ENCODE data around the gene TMEM119. TPM values are rescaled to one million over a fixed set of nuclear protein-coding genes. Genes with fewer than 3 reads are reported as not detected.

Gene TMEM119
- total and polyA plus RNA-seq, 10 of the 15 experiments (the other 5 are each of a cell fraction or from before 2014, with no cell fraction given): 0.11 to 0.44 (median 0.19) TPM; not detected in 5

DNA sequence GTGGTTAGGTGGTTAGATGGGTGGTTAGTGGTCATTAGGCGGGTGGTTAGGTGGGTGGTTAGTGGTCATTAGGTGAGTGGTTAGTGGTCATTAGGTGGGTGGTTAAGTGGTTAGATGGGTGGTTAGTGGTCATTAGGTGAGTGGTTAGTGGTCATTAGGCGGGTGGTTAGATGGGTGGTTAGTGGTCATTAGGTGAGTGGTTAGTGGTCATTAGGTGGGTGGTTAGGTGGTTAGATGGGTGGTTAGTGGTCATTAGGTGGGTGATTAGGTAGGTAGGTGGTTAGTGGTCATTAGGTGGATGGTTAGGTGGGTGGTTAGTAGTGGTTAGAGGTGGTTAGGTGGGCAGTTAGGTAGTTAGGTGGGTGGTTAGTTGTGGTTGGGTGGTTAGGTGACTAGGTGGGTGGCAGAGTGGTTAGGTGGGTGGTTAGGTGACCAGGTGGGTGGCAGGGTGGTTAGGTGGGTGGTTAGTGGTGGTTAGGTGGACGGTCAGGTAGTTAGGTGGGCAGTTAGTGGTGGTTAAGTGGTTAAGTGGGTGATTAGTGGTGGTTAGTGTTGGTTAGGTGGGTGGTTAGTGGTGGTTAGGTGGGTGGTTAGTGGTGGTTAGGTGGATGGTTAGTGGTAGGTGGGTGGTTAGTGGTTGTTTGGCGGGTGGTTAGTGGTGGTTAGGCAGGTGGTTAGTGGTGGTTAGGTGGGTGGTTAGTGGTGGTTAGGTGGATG, 8.0 kb upstream of the TMEM119 start:
- SMC1A ChIA-PET (ENCODE audit: uncharacterized antibody, unreplicated experiment): interaction anchor here (0.6 kb wide), 1 partner anchor 975 kb away, joined by 3 read pairs; no protein-coding TSS in a partner anchor
- H3K4me2 ChIP-seq (ENCODE audit: control insufficient read depth, insufficient read depth): no peak overlapping the region
- peaks cover 13% of the 10 kb centered on the region for H3K4me1 ChIP-seq (ENCODE audit: control insufficient read depth, insufficient read depth, low read length)
- H3K27me3 ChIP-seq (replicated peaks in 1 of 2; ENCODE audit: control insufficient read depth in 2 of 2, insufficient read depth in 2 of 2, low read length in 1 of 2): no peaks in the 10 kb centered on the region
- RAD21 ChIA-PET (ENCODE audit: unreplicated experiment): no interaction called here
- H3K27ac ChIP-seq (ENCODE audit: control insufficient read depth, insufficient read depth): no peak overlapping the region
- in situ Hi-C loops (cut with MboI) (no loop called here), intact Hi-C loops (cut with micrococcal nuclease; ENCODE audit: unreplicated experiment) (no loop called here)
- 42% methylated on average over 4 of the region's 4 CpGs for WGBS (ENCODE audit: insufficient coverage, insufficient replicate concordance, low lambda C conversion rate, missing lambda C conversion rate)
- no peaks in the 10 kb centered on the region for H4K20me1 ChIP-seq (ENCODE audit: control insufficient read depth, insufficient read depth)
- CTCF ChIA-PET: no interaction called here
- H3K79me2 ChIP-seq (ENCODE audit: control insufficient read depth, insufficient read depth, low read length): no peaks in the 10 kb centered on the region
- no TSS peak for BruUV-seq (replicated peaks)
- no peak overlapping the region for H3K9ac ChIP-seq (ENCODE audit: control insufficient read depth, insufficient read depth, low read length)
- POLR2A ChIA-PET: no interaction called here
- DNase-seq (ENCODE audit: low read depth, low spot score): no peak
- H3K36me3 ChIP-seq (ENCODE audit: control insufficient read depth in 2 of 2, insufficient read depth in 2 of 2, low read length in 1 of 2): no peaks in the 10 kb centered on the region
- no peak for FAIRE-seq
- H3K4me3 ChIP-seq: no peak overlapping the region
- no peaks in the 10 kb centered on the region for H3K9me3 ChIP-seq (replicated peaks; ENCODE audit: control insufficient read depth, insufficient read depth, low read length)
- ATAC-seq: no peak
- H2AFZ ChIP-seq (ENCODE audit: control insufficient read depth, low read depth, low read length): no peak overlapping the region
- TF ChIP-seq, protein P1, sequence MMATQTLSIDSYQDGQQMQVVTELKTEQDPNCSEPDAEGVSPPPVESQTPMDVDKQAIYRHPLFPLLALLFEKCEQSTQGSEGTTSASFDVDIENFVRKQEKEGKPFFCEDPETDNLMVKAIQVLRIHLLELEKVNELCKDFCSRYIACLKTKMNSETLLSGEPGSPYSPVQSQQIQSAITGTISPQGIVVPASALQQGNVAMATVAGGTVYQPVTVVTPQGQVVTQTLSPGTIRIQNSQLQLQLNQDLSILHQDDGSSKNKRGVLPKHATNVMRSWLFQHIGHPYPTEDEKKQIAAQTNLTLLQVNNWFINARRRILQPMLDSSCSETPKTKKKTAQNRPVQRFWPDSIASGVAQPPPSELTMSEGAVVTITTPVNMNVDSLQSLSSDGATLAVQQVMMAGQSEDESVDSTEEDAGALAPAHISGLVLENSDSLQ (IDR thresholded peaks at IDR 0.05): no peak
- TF ChIP-seq SMAD1 (IDR thresholded peaks at IDR 0.05; ENCODE audit: low read depth, partially characterized antibody) (no peak), BRCA1 (IDR thresholded peaks at IDR 0.05; ENCODE audit: low read depth, low read length) (no peak), STAT1 (conservative IDR thresholded peaks at IDR 0.05) (no peak), EGR1 (IDR thresholded peaks at IDR 0.05; ENCODE audit: borderline replicate concordance in 1 of 2, low read depth in 2 of 2, low read length in 2 of 2) (no peak), KAT2A (conservative IDR thresholded peaks at IDR 0.05; ENCODE audit: control insufficient read depth, low read depth, low read length) (no peak), PAX8 (IDR thresholded peaks at IDR 0.05) (no peak), PAX5 (IDR thresholded peaks at IDR 0.05; ENCODE audit: borderline replicate concordance, low read depth, low read length) (peak; percentile 35; the same call in 1 of the 2 replicates), RUNX3 (IDR thresholded peaks at IDR 0.05; ENCODE audit: low read length) (peak; percentile 69), NFIC (IDR thresholded peaks at IDR 0.05; ENCODE audit: low read depth, low read length) (peak; percentile 35; the same call in 1 of the 2 replicates), SPI1 (IDR thresholded peaks at IDR 0.05; ENCODE audit: borderline replicate concordance, insufficient read depth, low read depth, low read length) (no peak), MTA2 (IDR thresholded peaks at IDR 0.05; ENCODE audit: low read depth) (peak; percentile 46; the same call in 1 of the 2 replicates)
- TF ChIP-seq, protein P2, sequence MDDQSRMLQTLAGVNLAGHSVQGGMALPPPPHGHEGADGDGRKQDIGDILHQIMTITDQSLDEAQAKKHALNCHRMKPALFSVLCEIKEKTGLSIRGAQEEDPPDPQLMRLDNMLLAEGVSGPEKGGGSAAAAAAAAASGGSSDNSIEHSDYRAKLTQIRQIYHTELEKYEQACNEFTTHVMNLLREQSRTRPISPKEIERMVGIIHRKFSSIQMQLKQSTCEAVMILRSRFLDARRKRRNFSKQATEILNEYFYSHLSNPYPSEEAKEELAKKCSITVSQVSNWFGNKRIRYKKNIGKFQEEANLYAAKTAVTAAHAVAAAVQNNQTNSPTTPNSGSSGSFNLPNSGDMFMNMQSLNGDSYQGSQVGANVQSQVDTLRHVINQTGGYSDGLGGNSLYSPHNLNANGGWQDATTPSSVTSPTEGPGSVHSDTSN (IDR thresholded peaks at IDR 0.05; ENCODE audit: insufficient replicate concordance, low read depth, low read length): no peak
- TF ChIP-seq, protein P3, sequence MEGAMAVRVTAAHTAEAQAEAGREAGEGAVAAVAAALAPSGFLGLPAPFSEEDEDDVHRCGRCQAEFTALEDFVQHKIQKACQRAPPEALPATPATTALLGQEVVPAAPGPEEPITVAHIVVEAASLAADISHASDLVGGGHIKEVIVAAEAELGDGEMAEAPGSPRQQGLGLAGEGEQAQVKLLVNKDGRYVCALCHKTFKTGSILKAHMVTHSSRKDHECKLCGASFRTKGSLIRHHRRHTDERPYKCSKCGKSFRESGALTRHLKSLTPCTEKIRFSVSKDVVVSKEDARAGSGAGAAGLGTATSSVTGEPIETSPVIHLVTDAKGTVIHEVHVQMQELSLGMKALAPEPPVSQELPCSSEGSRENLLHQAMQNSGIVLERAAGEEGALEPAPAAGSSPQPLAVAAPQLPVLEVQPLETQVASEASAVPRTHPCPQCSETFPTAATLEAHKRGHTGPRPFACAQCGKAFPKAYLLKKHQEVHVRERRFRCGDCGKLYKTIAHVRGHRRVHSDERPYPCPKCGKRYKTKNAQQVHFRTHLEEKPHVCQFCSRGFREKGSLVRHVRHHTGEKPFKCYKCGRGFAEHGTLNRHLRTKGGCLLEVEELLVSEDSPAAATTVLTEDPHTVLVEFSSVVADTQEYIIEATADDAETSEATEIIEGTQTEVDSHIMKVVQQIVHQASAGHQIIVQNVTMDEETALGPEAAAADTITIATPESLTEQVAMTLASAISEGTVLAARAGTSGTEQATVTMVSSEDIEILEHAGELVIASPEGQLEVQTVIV (IDR thresholded peaks at IDR 0.05; ENCODE audit: borderline replicate concordance, partially characterized antibody): no peak
- TF ChIP-seq, protein P4, sequence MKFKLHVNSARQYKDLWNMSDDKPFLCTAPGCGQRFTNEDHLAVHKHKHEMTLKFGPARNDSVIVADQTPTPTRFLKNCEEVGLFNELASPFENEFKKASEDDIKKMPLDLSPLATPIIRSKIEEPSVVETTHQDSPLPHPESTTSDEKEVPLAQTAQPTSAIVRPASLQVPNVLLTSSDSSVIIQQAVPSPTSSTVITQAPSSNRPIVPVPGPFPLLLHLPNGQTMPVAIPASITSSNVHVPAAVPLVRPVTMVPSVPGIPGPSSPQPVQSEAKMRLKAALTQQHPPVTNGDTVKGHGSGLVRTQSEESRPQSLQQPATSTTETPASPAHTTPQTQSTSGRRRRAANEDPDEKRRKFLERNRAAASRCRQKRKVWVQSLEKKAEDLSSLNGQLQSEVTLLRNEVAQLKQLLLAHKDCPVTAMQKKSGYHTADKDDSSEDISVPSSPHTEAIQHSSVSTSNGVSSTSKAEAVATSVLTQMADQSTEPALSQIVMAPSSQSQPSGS (IDR thresholded peaks at IDR 0.05; ENCODE audit: low read length): no peak
- TF ChIP-seq, protein P5, sequence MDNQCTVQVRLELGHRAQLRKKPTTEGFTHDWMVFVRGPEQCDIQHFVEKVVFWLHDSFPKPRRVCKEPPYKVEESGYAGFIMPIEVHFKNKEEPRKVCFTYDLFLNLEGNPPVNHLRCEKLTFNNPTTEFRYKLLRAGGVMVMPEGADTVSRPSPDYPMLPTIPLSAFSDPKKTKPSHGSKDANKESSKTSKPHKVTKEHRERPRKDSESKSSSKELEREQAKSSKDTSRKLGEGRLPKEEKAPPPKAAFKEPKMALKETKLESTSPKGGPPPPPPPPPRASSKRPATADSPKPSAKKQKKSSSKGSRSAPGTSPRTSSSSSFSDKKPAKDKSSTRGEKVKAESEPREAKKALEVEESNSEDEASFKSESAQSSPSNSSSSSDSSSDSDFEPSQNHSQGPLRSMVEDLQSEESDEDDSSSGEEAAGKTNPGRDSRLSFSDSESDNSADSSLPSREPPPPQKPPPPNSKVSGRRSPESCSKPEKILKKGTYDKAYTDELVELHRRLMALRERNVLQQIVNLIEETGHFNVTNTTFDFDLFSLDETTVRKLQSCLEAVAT (IDR thresholded peaks at IDR 0.05): peak; percentile 99

Data from GM12878 (cell line).